HTERT RPE-1 (cell line): ENCODE measurements around the gene RNPEPL1.
"Not testable (repeated sequence)": the region's sequence is repeated elsewhere in the genome, so short reads cannot be mapped to it uniquely, and the experiment has no call there.

ENCODE experiments used
- in situ Hi-C: fragments of 300-500 bp; cut with MboI; formaldehyde crosslinking; loops from 4 replicates; pipeline ENCODE4 v1.14.3; 2020; ENCODE audit warnings: low sequenced_read_pairs

The RNPEPL1 gene

DNA sequence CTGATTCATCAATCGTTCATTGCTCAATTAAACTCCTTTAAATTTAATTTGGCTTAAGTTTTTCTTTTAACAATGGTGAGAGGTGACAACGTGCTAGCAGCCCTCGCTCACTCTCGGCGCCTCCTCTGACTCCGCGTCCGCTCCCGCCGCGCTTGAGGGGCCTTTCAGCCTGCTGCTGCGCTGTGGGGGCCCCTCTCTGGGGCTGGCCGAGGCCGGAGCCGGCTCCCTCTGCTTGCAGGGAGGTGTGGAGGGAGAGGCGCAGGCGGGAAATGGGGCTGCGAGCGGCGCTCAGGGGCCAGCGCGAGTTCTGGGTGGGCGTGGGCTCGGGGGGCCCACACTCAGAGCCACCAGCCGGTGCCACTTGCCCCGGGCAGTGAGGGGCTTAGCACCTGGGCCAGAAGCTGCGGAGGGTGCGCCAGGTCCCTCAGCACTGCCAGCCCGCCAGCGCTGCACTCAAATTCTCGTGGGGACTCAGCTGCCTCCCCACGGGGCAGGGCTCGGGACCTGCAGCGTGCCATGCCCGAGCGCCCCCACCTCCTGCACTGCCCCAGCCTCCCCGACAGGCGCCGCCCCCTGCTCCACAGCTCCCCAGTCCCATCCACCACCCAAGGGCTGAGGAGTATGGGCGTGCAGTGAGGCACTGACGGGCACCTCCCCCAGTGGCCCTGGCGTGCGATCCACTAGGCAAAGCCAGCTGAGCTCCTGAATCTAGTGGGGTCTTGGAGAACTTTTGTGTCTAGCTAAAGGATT lies 30.1 kb upstream of the RNPEPL1 start:
- in situ Hi-C loops: no loop called here

GRCh38 chr2:240539101-240539500 lies 29.2 kb upstream of the RNPEPL1 start:
- in situ Hi-C loops: not testable (repeated sequence)

- in situ Hi-C loops: no loop called here
Measured at GRCh38 chr2:240539906-240540305, 28.4 kb upstream of the RNPEPL1 start.

DNA sequence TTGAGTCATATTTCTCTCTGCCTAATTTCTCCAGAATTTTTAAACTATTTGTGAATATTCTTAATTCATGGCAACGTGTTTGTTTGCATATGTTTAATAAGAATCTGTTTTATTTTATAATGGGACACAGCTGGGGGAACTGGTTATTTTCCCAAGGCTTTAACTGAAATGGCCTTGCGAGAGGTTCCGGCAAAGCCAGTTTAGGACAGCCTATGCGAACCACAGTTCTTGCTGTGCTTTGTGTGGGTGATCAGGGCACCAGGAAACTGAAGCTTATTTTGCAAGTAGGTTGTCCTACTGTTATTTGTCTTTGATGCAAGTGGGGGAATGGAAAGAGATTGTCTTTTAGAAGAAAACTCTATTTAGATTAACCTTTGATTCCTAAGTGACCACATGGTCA lies 17.0 kb upstream of the RNPEPL1 start:
- in situ Hi-C loops: no loop called here

GRCh38 chr2:240551811-240552210 lies 16.5 kb upstream of the RNPEPL1 start:
- in situ Hi-C loops: no loop called here

DNA sequence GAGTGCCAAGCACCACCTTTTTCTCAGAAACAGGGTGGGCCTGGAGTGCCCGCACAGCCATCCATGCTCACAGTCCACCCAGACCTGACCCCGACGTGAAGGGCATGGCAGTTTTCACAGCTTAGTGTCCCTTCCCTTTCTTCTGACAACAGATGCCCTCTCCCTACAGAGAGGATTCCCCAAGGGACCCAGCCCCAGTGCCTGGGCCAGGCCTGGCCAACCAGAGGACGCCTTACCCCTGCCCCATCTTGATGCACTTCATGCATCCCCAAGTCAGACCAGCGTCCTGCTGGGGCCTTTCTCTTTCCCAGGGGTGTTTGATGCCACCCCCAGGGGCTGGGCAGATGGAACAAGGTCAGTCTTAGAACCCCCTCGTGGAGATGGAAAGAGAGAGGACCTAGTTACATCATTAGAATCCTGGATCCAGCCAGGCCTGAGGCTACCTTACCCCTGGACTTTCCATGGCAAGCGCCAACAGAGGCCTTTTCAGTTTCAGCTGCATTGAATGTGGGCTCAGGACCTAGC lies 14.3 kb upstream of the RNPEPL1 start:
- in situ Hi-C loops: no loop called here

GRCh38 chr2:240554767-240555493 lies 13.4 kb upstream of the RNPEPL1 start:
- in situ Hi-C loops: no loop called here

- in situ Hi-C loops: no loop called here
Measured at GRCh38 chr2:240555541-240556250, 12.6 kb upstream of the RNPEPL1 start.

DNA sequence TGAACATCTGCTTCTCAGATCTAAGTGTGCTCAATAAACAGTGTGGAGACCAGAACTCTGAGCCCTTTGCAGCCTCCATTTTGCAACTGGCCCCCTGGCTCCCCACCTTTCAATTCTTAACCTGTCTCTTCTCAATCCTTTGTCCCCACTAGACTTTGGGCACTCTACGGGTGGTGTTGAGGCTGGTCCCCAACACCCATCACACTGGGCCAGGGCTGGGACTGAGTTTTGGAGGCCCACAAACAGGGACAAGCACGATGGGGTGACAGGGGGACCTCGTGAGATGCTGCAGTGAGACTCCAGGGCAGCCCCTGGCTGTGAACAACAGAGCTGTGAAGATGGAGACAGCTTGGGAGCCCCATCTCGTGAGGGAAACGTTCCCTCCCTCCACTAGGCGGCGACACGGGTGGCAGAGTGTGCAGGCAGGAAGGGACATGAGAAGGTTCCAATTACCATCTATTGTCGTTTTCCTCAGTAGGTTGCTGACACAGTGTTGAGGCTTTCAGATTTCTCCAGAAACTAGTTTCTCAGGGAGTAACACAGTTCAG lies 11.7 kb upstream of the RNPEPL1 start:
- in situ Hi-C loops: no loop called here

GRCh38 chr2:240557101-240557751 lies 11.1 kb upstream of the RNPEPL1 start:
- in situ Hi-C loops: no loop called here

GRCh38 chr2:240557808-240558207 lies 10.5 kb upstream of the RNPEPL1 start, which contains the start of gene ANKMY1:
Gene ANKMY1, minus strand, starts transcription at chr2:240557988. Its CDS starts 653 bp downstream, at chr2:240557335.
- in situ Hi-C loops: no loop called here

- in situ Hi-C loops: no loop called here
Measured at GRCh38 chr2:240558236-240558761, 10.0 kb upstream of the RNPEPL1 start.

DNA sequence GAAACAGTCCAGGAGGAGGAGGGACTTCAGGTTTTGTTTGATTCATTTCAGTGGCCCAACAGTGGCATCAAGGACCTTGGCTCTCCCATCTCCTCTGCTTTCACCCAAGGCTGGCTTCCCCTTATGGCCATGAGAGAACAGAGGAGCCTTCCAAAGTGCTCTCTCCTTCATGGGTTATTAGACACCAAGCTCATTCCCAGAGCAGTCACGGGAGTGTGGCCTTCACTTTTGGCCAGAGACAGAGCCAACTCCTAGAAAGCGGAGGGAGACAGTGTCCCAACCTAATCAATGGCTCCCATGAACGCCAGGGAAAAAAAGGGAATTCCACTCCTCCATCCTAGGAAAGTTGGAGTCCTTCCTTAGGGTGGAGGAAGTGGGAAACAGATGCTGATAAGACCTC lies 9.0 kb upstream of the RNPEPL1 start:
- in situ Hi-C loops: no loop called here

DNA sequence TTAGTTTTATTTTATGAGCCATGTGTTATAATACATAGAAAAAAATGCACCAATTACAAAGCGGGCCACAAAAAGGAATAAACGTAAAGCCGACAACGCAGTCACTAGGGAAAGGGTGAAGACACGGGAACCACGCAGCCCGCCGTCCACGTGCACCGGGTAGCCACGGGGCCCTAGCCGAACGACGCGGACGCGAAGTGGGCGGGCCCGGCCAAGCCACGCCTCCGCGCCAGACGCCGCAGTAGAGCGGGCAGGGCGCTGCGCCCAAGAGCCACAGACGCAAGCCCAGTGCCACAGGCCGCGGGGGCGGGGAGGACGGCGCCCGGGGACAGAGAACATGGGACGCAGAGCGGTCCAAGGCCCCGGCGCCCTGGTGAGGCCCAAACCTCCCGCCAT lies 8.2 kb upstream of the RNPEPL1 start, which contains the start of gene DUSP28:
DUSP28 (plus strand) TSS at position 274 of the 396 bp plus-strand sequence. CDS start 328 bp downstream, outside the sequence.
- in situ Hi-C loops: no loop called here

- in situ Hi-C loops: no loop called here
Measured at GRCh38 chr2:240560480-240561324, 7.6 kb upstream of the RNPEPL1 start.

- in situ Hi-C loops: no loop called here
Measured at GRCh38 chr2:240561325-240561971, 6.8 kb upstream of the RNPEPL1 start.

- in situ Hi-C loops: not testable (repeated sequence)
Measured at GRCh38 chr2:240563231-240563630, 5.1 kb upstream of the RNPEPL1 start.

DNA sequence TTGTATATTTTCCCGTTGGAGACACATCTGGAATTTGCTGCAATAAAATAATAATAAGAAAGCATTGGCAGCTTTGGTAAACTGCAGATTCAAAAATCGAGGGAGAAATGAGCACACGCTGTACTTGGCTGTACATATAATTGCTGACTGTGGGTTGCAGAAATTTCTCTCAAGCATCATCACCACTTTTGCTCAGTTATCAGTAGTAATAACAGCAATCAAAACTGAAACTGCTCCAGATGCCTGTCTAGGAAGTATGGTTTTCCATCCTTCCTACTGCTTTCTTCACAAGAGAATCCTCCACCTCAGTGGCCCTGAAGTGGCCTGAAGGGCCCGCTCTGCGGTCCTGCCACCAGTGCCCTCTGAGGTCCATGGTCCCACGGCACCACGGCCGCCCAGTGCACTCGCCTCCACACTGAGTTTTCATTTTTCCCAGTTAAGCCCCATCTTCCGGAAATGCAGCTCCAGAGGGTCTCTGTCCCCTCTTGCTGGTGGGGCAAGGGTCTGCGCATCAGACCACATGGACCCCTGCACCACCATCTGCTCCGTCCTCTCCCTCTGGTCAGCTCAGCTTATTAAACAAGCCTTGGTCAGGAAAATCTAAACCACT lies 4.2 kb upstream of the RNPEPL1 start:
- in situ Hi-C loops: no loop called here
